HG03354 (cell line): Measurements from ENCODE around the gene DNASE2B.

Experiments
- ATAC-seq: cut with Tn5 transposase; IDR thresholded peaks from one replicate; pipeline ENCODE4 v1.9.1; 2021; ENCODE audit warnings: mild to moderate bottlenecking; ENCODE audit not compliant: unreplicated experiment, poor library complexity, severe bottlenecking

Gene DNASE2B

DNA sequence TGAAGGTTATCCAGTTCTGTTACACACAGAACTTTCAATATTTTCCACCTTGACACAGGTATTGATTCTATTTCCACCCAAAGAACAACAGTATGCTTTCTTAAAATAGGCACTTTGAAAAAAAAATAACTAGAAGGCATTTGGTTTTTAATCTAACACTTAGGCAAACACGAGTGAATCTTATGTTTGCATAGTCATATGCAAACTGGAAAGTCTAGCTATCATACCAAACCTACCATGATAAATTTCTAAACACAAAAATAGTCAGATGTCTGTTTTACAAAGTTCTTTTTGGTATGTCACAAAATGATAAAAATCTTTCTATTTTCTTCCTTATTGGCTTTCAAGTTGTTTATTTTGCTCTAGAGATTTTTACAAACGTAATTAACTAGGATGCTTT, 11.6 kb downstream of the DNASE2B start:
- no peak for ATAC-seq

DNA sequence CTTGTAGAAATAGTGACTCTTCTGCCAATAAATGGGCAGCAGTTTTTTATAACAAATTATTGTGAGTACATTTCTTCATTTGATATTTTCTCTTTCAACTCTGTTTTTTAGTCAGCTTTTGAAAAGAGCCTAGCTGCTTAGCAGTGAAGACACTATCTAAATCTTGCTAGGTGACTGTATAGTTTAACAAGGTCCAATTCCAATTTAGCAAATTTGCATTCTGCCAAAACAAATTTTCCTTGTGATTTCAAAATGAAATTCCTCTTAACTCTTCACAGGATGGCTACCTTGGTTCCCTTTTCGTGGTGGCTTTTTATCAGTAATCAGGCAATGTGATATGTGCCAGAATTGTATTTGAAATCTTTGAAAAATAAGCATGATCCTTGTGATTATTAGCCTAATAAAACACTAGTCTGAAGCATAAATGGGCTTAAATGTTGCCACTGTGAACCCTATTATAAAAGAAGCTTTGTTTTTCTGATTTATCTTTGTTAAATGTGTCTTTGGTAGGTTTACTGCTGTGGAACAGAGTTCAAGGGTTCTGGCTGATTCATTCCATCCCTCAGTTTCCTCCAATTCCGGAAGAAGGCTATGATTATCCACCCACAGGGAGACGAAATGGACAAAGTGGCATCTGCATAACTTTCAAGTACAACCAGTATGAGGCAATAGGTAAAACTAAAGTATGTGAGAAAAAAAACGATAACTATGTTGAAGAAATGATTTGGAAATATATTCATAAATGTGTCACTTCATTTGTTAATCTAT, 12.2 kb downstream of the DNASE2B start:
- ATAC-seq, result no peak

DNA sequence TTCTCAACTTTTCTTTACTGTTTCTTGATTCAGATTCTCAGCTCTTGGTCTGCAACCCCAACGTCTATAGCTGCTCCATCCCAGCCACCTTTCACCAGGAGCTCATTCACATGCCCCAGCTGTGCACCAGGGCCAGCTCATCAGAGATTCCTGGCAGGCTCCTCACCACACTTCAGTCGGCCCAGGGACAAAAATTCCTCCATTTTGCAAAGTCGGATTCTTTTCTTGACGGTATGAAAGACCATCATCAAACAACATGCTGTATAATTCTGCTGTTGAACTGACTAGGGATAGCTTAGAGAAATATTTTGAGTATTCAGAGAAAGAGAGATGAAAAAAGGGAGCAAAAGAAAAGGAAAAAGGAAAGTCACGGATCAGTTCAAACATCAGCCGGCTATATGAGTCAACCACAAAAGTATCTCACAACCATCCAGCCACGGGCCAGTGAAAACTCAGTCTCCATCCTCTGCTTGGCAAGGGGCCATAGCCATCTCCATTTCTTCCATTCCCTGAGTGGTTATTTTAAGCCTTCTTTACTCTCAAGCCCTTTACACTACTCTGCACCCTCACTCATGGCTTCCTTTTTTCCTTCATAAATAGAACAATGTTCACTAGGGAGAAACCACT, 14.1 kb downstream of the DNASE2B start:
- ATAC-seq, result no peak

DNA sequence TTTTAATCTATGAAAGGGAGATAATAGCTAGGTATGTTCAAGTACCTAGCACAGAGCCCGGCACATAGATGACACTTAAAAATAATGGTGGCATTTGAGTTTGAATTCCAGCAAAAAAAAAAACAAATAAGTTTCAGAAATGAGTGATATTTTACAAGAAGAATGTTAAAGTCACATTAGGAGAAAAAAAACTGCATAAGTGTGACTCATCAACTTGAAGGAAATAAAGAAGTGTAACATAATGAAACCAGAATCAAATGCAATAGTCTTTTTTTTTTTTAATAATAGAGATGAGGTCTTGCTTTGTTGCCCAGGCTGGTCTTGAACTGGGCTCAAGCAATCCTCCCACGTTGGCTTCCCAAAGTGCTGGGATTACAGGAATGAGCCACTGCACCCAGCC, 17.1 kb downstream of the DNASE2B start:
- no peak for ATAC-seq

DNA sequence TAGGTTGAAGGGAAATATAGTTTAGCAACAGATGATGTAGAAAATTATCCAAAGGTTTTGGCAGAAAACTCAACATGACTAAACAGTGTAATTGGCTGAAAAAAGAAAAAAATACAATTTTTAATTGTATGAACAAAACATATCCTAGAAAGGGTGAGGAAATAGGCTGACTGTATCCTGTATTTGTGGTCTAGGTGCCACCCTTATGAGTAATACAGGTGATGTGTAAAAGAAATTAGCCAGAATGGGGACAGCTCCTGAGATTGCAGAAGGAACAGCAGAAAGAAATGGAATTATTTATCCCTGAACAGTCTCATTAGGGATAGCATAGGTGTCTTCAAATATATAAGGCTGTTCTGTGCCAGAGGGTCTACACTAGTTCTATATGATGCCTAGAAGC, 24.6 kb downstream of the DNASE2B start:
- ATAC-seq, result no peak

DNA sequence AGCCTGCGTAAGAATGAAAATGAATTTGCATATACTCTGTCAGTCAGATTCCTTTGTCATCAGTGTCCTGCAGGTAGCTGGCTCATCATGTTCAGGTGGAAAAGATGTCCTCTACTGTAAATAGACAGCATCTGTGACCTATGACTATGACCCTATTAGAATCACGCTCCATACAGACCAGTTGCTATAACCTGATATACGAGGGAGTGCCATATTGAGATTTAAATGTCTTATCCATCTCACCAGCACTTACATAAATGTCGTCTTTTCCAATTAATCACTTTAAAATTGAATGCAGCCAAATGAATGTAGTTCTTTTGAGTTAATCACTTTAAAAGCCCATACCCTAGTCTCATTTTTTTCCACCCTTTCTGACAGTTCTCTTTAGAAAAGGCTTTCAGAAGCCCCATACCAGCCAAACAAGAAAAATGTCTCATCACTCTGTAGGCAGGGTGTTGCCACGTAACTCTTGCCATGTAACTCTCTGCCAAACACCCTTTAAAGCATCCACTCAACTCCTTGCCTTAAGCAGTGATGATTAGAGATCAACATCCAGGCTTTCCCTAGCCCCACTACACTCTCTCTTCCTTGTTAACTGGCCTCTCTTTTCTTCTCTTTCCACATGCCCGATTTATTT, 26.3 kb downstream of the DNASE2B start:
- ATAC-seq, result no peak

DNA sequence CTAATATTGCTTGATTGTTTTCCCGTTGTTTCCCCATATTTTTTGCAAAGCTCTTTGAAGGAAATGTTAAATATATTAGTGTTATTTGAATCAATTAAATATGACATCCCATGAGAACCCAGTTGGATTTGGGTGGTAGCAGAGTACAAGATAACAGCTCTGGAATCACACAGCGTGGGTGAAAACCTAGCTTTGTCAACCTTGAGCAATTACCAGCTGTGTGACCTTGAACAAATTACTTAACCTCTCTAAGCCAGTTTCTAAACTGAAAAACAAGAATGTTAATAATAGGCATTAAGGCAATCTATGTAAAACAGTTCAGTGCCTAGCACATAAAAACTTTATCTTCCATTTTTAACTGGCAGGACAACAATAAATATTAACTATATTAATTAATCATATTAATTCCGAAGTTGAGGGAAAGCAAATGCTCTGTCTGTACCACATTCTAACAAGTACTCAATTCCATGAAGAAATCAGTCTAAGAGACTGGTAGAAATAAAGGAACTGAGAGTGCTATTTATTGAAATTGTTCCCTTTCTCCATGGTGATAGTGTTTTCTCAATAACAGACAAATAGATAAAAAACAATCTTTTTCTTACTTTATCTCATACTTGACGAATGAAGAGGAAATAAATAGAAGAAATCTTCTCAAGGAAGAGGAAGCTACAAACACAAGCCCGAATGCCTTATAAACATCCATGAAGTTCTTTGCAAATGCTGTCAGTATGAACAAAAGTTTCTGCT, 27.0 kb downstream of the DNASE2B start:
- ATAC-seq, result peak; percentile 61

DNA sequence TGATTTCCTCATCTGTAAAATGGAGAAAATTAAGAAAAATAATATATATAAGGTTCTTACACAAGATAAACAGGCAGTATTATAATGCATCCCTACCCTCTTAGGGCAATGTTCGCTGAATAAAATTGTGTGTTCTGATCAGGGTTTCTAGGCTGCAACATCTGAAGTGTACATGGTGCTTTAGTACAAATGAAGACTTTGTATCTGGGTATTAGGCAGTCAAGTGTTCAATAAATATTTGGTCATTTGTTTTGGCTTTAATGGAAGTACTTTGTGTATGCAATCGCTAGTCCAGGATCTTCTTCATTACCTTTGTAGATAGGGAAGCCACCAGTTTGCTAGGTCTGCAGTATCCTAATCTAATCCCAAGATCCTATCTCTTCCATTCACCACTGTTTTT, 28.1 kb downstream of the DNASE2B start:
- ATAC-seq, result no peak

DNA sequence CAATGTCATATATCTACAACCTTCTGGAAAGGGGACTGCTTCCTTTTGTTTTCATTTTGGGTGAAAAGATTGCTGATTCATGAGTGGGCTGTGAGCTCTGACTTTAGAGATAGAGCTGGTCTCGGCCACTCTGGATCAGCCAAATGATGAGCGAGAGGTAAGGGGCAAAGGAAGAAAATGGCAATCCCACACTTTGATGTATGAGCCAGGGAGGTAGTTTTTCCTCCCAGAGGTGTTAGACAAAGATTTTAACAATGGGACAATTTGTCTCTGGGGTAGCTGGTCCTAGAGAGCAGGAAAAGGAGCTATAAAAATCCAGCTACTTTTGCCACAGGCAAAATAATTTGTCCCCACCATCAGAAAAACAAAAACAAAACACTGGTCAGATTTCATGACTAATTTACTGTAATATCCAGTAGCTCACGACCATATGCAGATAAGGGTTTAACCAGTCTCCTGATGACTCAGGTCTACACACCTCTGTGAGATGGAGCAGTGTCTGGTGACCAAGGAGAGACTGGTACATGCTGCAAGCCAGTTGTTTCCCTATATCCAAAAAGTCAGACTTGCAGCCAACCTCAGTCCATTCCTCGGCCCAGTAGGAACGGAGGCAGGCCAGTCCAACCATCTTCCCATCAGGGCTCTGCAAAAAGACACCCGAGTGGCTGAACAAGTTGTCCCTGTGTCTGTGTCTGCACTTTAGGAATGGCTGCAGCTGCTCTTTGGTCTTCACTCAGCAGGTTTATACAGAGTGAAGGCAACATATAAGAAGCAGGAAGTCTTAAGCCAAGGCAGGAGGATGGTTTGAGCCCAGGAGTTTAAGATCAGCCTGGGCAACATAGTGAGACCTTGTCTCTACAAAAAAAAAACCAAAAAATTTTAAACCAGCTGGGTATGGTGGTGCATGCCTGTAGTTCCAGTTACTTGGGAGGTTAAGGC, 29.2 kb downstream of the DNASE2B start:
- no peak for ATAC-seq

DNA sequence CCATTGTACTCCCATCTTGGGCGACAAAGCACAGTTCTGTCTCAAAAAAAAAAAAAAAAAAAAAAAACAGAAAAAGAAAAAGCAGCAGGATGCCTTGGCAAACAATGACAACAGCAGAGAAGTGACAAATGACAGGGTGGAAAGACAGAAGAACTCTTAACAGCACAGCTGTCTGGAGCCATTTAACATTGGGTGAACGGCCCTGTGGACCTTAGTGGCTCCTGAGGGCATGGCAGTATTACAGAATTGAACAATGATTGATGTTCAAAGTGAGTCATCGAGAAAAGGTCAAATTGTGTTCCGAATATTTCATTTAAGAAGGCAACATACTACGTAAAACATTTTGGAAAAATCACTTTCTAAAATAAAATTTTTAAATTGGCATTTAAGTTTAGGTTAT, 30.0 kb downstream of the DNASE2B start:
- ATAC-seq, result no peak

DNA sequence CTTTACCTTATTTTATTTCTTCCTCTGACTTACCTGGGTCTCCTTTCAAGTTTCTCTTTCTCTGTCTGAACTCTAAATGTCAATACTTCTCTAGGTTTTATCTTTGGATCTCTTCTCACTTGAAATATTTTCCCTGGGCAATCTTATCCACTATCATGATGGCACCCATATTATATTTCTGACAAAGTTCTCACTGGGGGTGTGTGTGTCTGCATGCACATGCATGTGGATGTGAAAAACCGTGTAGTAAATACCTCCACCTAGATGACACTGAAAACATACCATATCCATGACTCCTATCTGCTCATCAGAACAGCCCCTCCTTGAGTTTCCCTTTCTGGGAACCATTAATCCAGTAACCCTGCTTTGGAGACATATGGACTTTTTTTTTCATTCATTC, 30.9 kb downstream of the DNASE2B start:
- ATAC-seq, result no peak

DNA sequence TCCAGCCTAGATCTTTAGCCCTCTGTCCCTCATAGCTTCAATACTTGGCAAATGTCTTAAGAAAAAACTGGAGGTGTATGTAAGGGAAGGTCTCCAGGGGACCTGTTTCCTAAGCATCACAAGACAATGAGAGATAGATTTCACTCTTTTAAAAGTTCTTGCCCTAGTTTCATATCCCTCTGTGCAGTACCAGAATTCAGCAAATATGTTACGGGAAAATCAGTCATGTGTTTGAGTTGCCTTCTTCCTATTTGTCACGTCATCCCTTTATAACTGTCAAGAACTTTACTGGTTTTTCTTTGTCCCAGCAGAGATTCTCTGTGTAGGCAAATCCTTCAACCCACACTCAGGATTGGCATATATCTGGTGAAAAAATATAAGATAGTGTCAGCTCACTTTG, 32.3 kb downstream of the DNASE2B start:
- no peak for ATAC-seq

DNA sequence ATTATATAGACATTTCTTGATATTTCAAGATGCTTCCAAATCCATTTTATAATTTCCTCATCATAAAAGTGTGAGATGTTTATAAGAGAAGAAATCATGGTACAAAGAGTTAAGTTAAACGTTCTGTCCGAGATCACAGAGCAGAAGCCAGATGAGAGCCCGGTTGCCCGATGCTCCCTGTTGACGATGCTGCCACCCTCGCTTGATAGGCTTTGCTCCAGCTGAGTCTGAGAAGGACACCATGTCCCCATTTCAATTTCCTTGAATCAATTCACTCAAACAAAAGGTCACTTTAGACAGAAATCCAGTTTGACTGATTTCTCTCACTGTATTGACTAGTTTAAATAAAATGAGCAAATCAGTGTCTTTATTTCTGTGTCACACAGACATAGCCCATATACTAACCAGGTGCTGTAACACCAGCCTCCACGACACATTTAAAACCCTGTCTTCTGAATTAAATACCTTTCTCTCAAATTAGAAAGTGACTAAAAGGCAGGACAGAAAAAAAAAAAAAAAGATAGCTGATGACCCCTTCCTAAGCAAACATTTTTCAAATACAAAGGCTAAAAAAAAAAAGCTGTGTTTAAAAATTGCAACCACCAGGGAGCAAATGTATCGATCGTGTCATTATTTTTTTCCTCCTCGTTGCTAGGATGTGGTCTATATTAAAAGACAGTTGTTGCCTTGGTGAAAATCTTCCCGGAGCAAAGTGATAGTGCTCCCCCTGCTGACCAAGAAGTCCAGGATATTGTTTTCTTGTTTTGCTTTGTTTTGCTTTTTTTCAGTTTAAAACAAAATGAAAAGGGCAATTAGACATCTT, 35.2 kb downstream of the DNASE2B start:
- ATAC-seq, result peak; percentile 76

DNA sequence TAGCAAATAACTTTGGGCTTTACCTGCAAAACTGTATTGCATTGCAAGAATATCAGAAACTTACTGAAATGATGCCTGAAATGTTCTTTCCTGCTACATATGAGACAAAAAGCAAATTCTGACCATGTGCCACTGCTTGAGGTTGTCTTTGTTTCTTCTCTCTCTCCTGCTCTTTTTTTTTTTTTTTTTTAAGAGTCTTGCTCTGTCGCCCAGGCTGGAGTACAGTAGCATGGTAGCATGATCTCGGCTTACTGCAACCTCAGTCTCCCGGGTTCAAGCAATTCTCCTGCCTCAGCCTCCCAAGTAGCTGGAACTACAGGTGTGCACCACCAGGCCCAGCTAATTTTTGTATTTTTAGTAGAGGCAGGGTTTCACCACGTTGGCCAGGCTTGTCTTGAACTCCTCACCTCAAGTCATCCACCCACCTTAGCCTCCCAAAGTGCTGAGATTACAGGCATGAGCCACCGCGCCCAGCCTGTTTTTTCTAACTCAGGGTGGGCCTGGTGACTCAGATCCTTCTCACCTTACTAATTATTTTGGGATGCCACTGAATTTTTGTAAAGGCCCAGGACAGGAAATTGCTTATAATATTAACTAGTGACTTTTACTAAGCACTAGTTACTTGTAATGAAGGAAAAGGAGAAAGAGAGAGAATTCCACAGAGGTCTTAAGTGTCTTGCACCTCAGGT, 35.9 kb downstream of the DNASE2B start:
- peak; percentile 11 for ATAC-seq

DNA sequence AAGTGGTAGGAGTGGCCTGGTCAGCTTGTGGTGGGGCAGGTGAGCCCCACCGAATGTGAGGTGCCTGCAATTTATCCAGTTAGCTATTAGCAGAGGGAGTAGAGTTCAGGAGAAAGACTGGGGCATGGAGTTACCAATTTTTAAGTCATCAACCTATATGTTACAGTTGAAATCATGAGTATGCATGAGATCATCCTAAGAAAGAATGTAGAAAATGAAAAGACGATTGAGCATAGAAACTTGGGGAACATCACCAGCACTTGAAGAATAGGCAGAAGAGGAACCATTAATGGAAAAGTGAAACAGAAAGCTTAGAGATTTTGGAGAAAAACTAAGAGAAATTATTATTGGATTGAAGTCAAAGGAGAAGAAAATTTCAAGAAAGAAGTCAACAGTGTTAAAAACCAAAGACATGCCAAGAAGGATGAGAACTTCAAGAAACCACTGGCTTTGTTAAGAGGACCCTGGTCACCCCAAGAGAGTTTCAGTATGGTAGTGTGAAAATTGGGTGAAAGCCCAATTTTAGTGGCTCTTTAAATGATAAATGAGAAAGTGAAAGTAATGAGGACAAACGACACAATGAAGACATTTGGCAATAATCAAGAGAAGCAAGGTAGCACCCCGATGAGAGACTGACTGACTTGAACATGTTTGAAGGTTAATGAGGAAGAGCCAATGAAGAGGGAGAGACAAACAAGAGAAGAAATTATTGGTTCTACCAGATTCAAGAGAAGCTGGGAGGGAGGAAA, 36.7 kb downstream of the DNASE2B start:
- ATAC-seq, result no peak

DNA sequence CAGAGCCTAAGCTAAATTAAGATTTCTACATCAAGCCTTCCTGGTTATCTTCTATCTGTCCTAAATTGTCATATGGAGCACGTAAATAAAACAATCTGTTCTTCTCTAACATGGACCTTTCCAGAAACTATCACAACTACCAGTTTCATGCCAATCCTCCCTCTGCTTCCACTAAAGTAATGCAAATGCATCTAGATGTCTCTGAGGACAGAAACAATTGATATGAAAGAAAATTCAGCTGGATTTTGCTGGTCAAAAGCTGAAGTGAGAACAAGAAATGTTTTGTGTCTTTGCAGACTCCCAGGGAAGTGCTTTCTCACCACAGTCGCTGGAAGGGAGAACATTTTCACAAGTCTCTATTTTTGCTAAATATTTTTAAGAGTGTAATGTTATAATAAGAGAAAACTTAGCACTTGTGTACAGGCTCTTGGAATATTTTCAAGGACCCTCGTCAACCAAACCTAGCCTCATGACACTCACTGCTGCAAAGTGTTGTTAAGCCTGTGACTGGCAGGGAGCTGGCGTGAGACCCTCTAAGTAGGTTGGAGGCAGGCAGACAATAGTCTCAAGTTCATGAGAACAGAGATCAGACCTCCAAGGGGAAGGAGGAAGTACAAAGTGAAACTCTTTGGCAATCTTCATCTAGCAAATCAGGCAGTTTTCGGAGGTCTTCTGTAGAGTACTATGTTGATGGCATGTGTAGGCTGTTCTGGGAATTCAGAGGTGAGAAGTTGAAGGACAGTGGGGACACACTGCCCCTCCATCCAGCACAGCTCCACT, 38.8 kb downstream of the DNASE2B start:
- ATAC-seq, result no peak

DNA sequence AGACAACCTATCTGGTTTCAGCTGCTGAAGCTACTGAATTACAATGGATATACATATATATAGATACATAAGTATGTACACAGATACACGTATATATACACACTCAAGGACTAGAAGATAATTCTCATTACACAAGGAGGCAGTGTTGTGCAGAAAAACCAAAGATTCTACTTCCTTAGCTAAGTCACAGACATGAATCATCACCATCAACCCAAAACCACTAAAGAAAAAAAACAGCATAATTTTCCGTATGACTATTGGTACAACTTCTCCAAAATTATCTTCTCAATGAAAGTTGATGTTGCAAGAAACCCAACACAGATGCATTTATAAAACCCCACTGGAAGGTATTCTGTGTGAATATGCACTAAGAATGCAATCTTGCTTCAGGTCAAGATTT, 44.0 kb downstream of the DNASE2B start:
- peak; percentile 95 for ATAC-seq
